Right lobe of liver (tissue), 6 donors: ENCODE data around the gene EXOC4. TPM values are rescaled to one million over a fixed set of nuclear protein-coding genes. Genes with fewer than 3 reads are reported as not detected.

Experiments
- ATAC-seq, 4 donors: fragments of 200-7000 bp; cut with Tn5 transposase; one replicate each; pipeline ENCODE4 v1.9.1; 2020; ENCODE audit warnings: mild to moderate bottlenecking in 4 of 4, moderate library complexity in 4 of 4
- DNase-seq, 3 donors: peaks; one replicate each; pipeline ENCODE4 v3.0.0-alpha.2; 2020
- H3K27ac ChIP-seq, 3 donors: fragments of 200-600 bp; one replicate each; pipeline ENCODE4 v1.8.0; 2022
- H3K27me3 ChIP-seq, 2 donors: fragments of 200-600 bp; one replicate each; pipeline ENCODE4 v1.8.0; 2022
- H3K36me3 ChIP-seq, 4 donors: fragments of 200-600 bp; sonication (generic) in 1 of 4; one replicate each; pipeline versions ENCODE4 v1.5.1 to v1.8.0; 2017 to 2022; ENCODE audit warnings: control low read depth in 1 of 4
- H3K4me1 ChIP-seq, 4 donors: fragments of 200-600 bp; sonication (generic) in 1 of 4; one replicate each; pipeline versions ENCODE4 v1.5.1 to v1.8.0; 2017 to 2022; ENCODE audit warnings: control low read depth in 1 of 4
- H3K4me3 ChIP-seq, 3 donors: fragments of 200-600 bp; one replicate each; pipeline ENCODE4 v1.8.0; 2022
- H3K9me3 ChIP-seq, 4 donors: fragments of 200-600 bp; sonication (generic) in 1 of 4; one replicate each; pipeline versions ENCODE4 v1.5.1 to v1.8.0; 2017 to 2022; ENCODE audit warnings: control low read depth in 1 of 4
- CTCF ChIP-seq, 4 donors: fragments of 200-600 bp in 3 of 4; fragments of 450-650 bp in 1 of 4; IDR thresholded peaks; one replicate each; pipeline versions ENCODE4 v1.5.1 to v1.8.0; 2016 to 2022; ENCODE audit warnings: antibody characterized with exemption in 4 of 4, mild to moderate bottlenecking in 2 of 4
- POLR2A ChIP-seq: fragments of 450-650 bp; IDR thresholded peaks from one replicate; pipeline ENCODE4 v1.6.1; 2017; ENCODE audit warnings: antibody characterized with exemption, mild to moderate bottlenecking
- WGBS: methylation state at CpG from one replicate; pipeline ENCODE4 v1.1.6; 2018; ENCODE audit warnings: low coverage, low lambda C conversion rate; ENCODE audit not compliant: insufficient coverage; ENCODE audit errors: missing lambda C conversion rate; 5-methylcytosine and 5-hydroxymethylcytosine counted together
- intact Hi-C, 2 donors: fragments of 100-400 bp; cut with DNase I; formaldehyde crosslinking; loops; one replicate each; pipeline versions ENCODE4 v1.11.2 to v1.14.1; 2022
- total RNA-seq, 6 experiments: library from RNA; depleted of rRNA in 2 of 6; stranded (reverse); fragments of >200 nt in 2 of 6; fragmentation: NEBNext Ultra II Directional in 3 of 6; extraction: Animal tissue kit (Norgen Biotek cat#: 25700) in 3 of 6; gene quantifications; one replicate each; pipeline versions ENCODE4 v1.1.0 to v1.2.4, GENCODE V29; 2016 to 2023
- donor health status: DM: no; HTN: yes; CAD: no.
- donor health status: DM: no; HTN: no; CAD: no.
- donor health status: DM: no; HTN: no; CAD: no.
- donor health status: DM: no; HTN: yes; CAD: no.
- donor health status: DM: no; HTN: yes; CAD: no.

Gene EXOC4
- total RNA-seq, 6 experiments from 2014 or later, result 23.7 to 33.5 (median 30.0) TPM

- TF ChIP-seq POLR2A (no peak), CTCF (IDR thresholded peaks at IDR 0.05) (no peak)
- no peak for DNase-seq
- H3K4me3 ChIP-seq, result no peak overlapping the region
- H3K4me1 ChIP-seq, result no peaks in the 10 kb centered on the region
- no peaks in the 10 kb centered on the region for H3K9me3 ChIP-seq
- ATAC-seq, result no peak
- intact Hi-C loops, result no loop called here
- H3K27me3 ChIP-seq, result no peaks in the 10 kb centered on the region
- H3K27ac ChIP-seq, result no peak overlapping the region
- WGBS, result 96% methylated on average over 2 of the region's 2 CpGs
- H3K36me3 ChIP-seq, result no peaks in the 10 kb centered on the region
Measured at GRCh38 chr7:133674079-133674763, 421.3 kb downstream of the EXOC4 start.

DNA sequence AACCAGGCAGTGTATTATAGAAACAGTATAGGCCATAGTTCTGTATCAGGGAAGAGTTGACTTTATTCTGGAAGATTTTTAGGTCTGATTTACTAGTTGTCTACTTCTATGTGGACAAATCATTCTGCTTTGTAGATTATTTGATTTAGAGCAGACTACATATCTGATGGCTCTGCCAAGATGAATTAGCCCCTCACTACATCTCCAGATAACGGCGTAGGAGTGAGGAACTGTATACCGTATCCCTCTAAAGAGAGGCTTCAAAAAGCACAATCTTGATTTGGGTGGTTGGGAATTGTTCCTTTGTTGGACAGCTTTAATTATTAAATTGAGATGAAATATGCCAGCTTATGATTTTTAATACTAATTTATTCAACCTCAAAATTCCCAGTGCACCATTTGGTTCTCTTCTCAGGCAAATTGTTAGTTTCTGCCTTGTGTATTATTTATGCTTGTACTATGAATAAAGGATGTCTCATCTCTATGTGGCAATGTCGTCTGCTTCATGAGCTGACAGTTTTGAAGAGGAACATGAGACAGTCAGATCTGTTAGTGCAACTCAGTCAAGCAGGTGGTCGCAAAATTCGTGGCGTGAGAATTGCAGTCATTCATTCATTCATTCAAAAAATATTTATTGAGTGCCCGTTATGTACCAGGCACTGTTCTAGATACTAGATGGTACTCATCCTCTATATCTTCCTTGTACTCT, 422.8 kb downstream of the EXOC4 start:
- Histone ChIP-seq H3K9me3 (no peaks in the 10 kb centered on the region), H3K27me3 (no peaks in the 10 kb centered on the region), H3K4me1 (no peaks in the 10 kb centered on the region), H3K36me3 (no peaks in the 10 kb centered on the region), H3K27ac (no peak overlapping the region), H3K4me3 (no peak overlapping the region)
- TF ChIP-seq POLR2A (no peak), CTCF (IDR thresholded peaks at IDR 0.05) (no peak)
- DNase-seq (no peak), ATAC-seq (no peak)
- intact Hi-C loops, result no loop called here
- 85% methylated on average over 8 of the region's 8 CpGs for WGBS

- Histone ChIP-seq H3K27me3 (no peaks in the 10 kb centered on the region), H3K4me1 (no peaks in the 10 kb centered on the region), H3K9me3 (no peaks in the 10 kb centered on the region), H3K27ac (no peak overlapping the region), H3K4me3 (no peak overlapping the region), H3K36me3 (no peaks in the 10 kb centered on the region)
- ATAC-seq (no peak), DNase-seq (no peak)
- WGBS, result 89% methylated on average over 2 of the region's 2 CpGs
- intact Hi-C loops, result no loop called here
- TF ChIP-seq CTCF (IDR thresholded peaks at IDR 0.05) (no peak), POLR2A (no peak)
Measured at GRCh38 chr7:133676805-133677370, 424.0 kb downstream of the EXOC4 start.

DNA sequence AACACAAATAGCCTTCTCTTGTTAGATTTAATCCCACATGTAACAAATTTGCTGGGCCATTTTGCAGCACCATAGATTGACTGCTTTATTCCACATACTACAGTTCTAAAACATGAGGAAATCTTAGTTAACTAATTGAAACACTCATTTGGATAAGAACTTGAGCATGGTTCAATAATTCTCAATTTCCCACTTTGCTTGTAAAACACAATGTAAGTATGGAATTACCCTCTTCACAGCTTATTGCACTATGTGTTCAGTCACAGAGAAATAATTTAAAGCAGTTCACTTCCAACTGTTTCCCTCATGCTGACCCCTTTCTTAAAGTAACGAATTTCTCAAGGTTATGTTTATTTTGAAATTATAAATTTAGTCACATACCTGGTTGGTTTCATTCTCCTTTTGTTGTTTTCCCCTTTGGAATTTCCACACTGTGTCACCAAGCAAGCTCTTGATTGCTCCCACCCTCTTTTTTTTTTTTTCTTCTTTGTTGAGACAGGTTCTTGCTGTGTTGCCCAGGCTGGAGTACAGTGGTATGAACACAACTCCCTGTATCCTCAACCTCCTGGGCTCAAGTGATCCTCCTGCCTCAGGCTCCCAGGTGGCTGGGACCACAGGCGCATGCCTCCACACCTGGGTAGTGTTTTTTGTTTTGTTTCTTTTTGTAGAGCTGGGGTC, 425.4 kb downstream of the EXOC4 start:
- ATAC-seq (no peak), DNase-seq (no peak)
- 90% methylated on average over 2 of the region's 2 CpGs for WGBS
- Histone ChIP-seq H3K4me1 (no peaks in the 10 kb centered on the region), H3K36me3 (no peaks in the 10 kb centered on the region), H3K27ac (no peak overlapping the region), H3K4me3 (no peak overlapping the region), H3K9me3 (no peaks in the 10 kb centered on the region), H3K27me3 (no peaks in the 10 kb centered on the region)
- TF ChIP-seq POLR2A (no peak), CTCF (IDR thresholded peaks at IDR 0.05) (no peak)
- intact Hi-C loops, result no loop called here
